Putamen (tissue), 1 donor: ENCODE results near the gene CDRT4.

Source experiments
- DNase-seq: peaks from one replicate; pipeline ENCODE4 v3.0.0-alpha.2; 2016; ENCODE audit warnings: low spot score

Gene CDRT4

GRCh38 chr17:15431766-15432165 lies 35.7 kb downstream of the CDRT4 start:
- no peak for DNase-seq

GRCh38 chr17:15431196-15431595 lies 36.2 kb downstream of the CDRT4 start:
- DNase-seq, result no peak

GRCh38 chr17:15424521-15424920 lies 42.9 kb downstream of the CDRT4 start:
- DNase-seq, result no peak

- DNase-seq, result no peak
Measured at GRCh38 chr17:15422392-15422965, 44.9 kb downstream of the CDRT4 start.

GRCh38 chr17:15418781-15419180 lies 48.6 kb downstream of the CDRT4 start:
- DNase-seq, result no peak

- DNase-seq, result no peak
Measured at GRCh38 chr17:15414532-15415306, 52.7 kb downstream of the CDRT4 start.

GRCh38 chr17:15413101-15413771 lies 54.2 kb downstream of the CDRT4 start:
- DNase-seq, result no peak

- DNase-seq, result no peak
Measured at GRCh38 chr17:15412606-15413005, 54.8 kb downstream of the CDRT4 start.

- DNase-seq, result no peak
Measured at GRCh38 chr17:15411384-15412198, 55.8 kb downstream of the CDRT4 start.

- peak; percentile 48 for DNase-seq
Measured at GRCh38 chr17:15409721-15410250, 57.6 kb downstream of the CDRT4 start.

- no peak for DNase-seq
Measured at GRCh38 chr17:15408803-15409202, 58.6 kb downstream of the CDRT4 start.

- no peak for DNase-seq
Measured at GRCh38 chr17:15406081-15406480, 61.3 kb downstream of the CDRT4 start.

GRCh38 chr17:15405058-15405415 lies 62.4 kb downstream of the CDRT4 start:
- no peak for DNase-seq

- no peak for DNase-seq
Measured at GRCh38 chr17:15404106-15405057, 63.0 kb downstream of the CDRT4 start.

GRCh38 chr17:15403276-15403939 lies 64.0 kb downstream of the CDRT4 start:
- no peak for DNase-seq

GRCh38 chr17:15399443-15399842 lies 68.0 kb downstream of the CDRT4 start:
- DNase-seq, result no peak

- DNase-seq, result no peak
Measured at GRCh38 chr17:15398736-15399331, 68.6 kb downstream of the CDRT4 start.

- no peak for DNase-seq
Measured at GRCh38 chr17:15398291-15398690, 69.1 kb downstream of the CDRT4 start.

- no peak for DNase-seq
Measured at GRCh38 chr17:15397620-15398019, 69.8 kb downstream of the CDRT4 start.

- DNase-seq, result no peak
Measured at GRCh38 chr17:15395091-15395490, 72.3 kb downstream of the CDRT4 start.
